CD4-positive, alpha-beta memory T cell (primary cell): ENCODE data around the gene MRPS35. TPM values are rescaled to one million over a fixed set of nuclear protein-coding genes. Genes with fewer than 3 reads are reported as not detected.
A peak's percentile ranks its signal among the peaks of the same experiment; 100 is the strongest.

Experiments used
- CTCF ChIA-PET: fragments of 350-600 bp; sonication (Branson Sonifier 250); formaldehyde crosslinking; loops from one replicate; lab custom pipeline; 2021; ENCODE audit warnings: inconsistent platforms; ENCODE audit not compliant: partially characterized antibody; lab: Charles Lee
- POLR2A ChIA-PET: fragments of 350-600 bp; sonication (Branson Sonifier 250); formaldehyde crosslinking; loops from one replicate; lab custom pipeline; 2021; ENCODE audit not compliant: partially characterized antibody; lab: Charles Lee
- DNase-seq, 5 donors: peaks; one replicate each; pipeline versions ENCODE4 v3.0.0 to v3.0.0-alpha.2; 2020 to 2022; ENCODE audit warnings: mixed read lengths in 1 of 5
- H3K27ac ChIP-seq: one replicate; pipeline ENCODE4 v1.7.0; 2013; ENCODE audit warnings: low read depth, low read length
- H3K27me3 ChIP-seq: 2 replicates; pipeline ENCODE4 v1.7.0; 2013; ENCODE audit warnings: mild to moderate bottlenecking, low read length, moderate library complexity; ENCODE audit not compliant: insufficient read depth
- H3K36me3 ChIP-seq: 2 replicates; pipeline ENCODE4 v1.7.0; 2013; ENCODE audit warnings: mild to moderate bottlenecking, low read length, moderate library complexity; ENCODE audit not compliant: insufficient read depth
- H3K4me1 ChIP-seq: 2 replicates; pipeline ENCODE4 v1.7.0; 2013; ENCODE audit warnings: mild to moderate bottlenecking, low read length, moderate library complexity; ENCODE audit not compliant: insufficient read depth
- H3K4me3 ChIP-seq, 2 donors: one replicate each; pipeline ENCODE4 v1.7.0; 2013; ENCODE audit warnings: low read length in 2 of 2, mild to moderate bottlenecking in 1 of 2
- H3K9me3 ChIP-seq, 2 donors: one replicate each; pipeline ENCODE4 v1.7.0; 2013; ENCODE audit warnings: low read length in 2 of 2, control low read depth in 1 of 2; ENCODE audit not compliant: control insufficient read depth in 1 of 2
- H3K27ac Mint-ChIP-seq, 7 donors: one replicate each; pipeline ENCODE4 v1.8.0; 2020 to 2021; ENCODE audit warnings: mixed read lengths in 7 of 7, mild to moderate bottlenecking in 6 of 7, inconsistent platforms in 3 of 7, moderate library complexity in 3 of 7
- H3K27me3 Mint-ChIP-seq, 2 donors: one replicate each; pipeline ENCODE4 v1.8.0; 2020 to 2021; ENCODE audit warnings: mixed read lengths in 2 of 2
- H3K36me3 Mint-ChIP-seq, 2 donors: one replicate each; pipeline ENCODE4 v1.8.0; 2020 to 2021; ENCODE audit warnings: mixed read lengths in 2 of 2, inconsistent platforms in 1 of 2, mild to moderate bottlenecking in 1 of 2
- H3K4me1 Mint-ChIP-seq, 4 donors: one replicate each; pipeline ENCODE4 v1.8.0; 2020 to 2021; ENCODE audit warnings: mixed read lengths in 4 of 4, mild to moderate bottlenecking in 1 of 4
- H3K4me3 Mint-ChIP-seq, 8 donors: one replicate each; pipeline ENCODE4 v1.8.0; 2020 to 2021; ENCODE audit warnings: mixed read lengths in 8 of 8, mild to moderate bottlenecking in 7 of 8, moderate library complexity in 6 of 8, inconsistent platforms in 3 of 8
- H3K9me3 Mint-ChIP-seq, 8 donors: one replicate each; pipeline ENCODE4 v1.8.0; 2020 to 2021; ENCODE audit warnings: mixed read lengths in 8 of 8, mild to moderate bottlenecking in 5 of 8, inconsistent platforms in 3 of 8, moderate library complexity in 1 of 8
- intact Hi-C: fragments of 100-400 bp; cut with micrococcal nuclease; formaldehyde crosslinking; loops from one replicate; pipeline ENCODE4 v1.15.1; 2023
- polyA plus RNA-seq, 2 donors: library from polyadenylated mRNA; unstranded; fragments of 300-500 nt; fragmentation: Illumina TruSeq; gene quantifications; one replicate each; pipeline ENCODE4 v1.2.3, GENCODE V29; 2021
- total RNA-seq, 2 experiments: library from RNA; stranded (reverse); gene quantifications; one replicate each; pipeline ENCODE4 v1.2.3, GENCODE V29; 2021

Gene MRPS35
- total and polyA plus RNA-seq, 4 experiments from 2014 or later, result 20.3 to 69.8 (median 41.2) TPM

DNA sequence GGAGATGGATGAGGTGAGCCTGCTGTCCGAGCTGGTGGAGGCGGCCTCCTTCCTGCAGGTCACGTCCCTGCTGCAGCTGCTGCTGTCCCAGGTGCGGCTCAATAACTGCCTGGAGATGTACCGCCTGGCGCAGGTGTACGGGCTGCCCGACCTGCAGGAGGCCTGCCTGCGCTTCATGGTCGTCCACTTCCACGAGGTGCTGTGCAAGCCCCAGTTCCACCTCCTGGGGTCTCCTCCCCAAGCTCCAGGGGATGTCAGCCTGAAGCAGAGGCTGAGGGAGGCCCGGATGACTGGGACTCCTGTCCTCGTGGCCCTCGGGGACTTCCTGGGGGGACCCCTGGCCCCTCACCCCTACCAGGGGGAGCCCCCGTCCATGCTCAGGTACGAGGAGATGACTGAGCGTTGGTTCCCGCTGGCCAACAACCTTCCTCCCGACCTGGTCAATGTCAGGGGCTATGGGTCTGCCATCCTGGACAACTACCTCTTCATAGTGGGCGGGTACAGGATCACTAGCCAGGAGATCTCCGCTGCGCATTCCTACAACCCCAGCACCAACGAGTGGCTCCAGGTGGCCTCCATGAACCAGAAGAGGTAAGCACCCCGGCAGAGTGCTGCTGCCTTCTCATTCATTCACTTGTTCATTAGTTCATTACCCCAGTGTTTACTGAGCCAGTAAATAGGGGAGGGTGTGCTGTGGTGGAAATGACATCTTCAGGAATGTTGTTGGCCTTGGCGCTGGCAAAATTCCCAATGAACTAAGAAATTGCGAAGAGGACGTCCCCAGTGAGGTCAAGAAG is 70.2 kb downstream of the MRPS35 start:
- peak in 2 of 5 donors; percentile 7 to 55 for DNase-seq
- ChIA-PET POLR2A (interaction anchor here (0.6 to 2.6 kb wide), 9 partner anchors 10 to 949 kb away, joined by 3 to 23 read pairs (median 6); partner anchors contain the start of genes CCDC91 and PPFIBP1), CTCF (interaction anchor here (1.0 to 2.0 kb wide), 3 partner anchors 10 to 41 kb away, joined by 3 to 12 read pairs (median 3); no protein-coding TSS in a partner anchor)
- H3K27me3 Mint-ChIP-seq, result no peaks in the 10 kb centered on the region
- H3K4me3 ChIP-seq, result peak overlapping the region; percentile 73 to 74
- H3K4me3 Mint-ChIP-seq, result peak overlapping the region; percentile 72 to 89 (median 86)
- peaks cover 31 to 46% (median 38%) of the 10 kb centered on the region in 4 donors for H3K4me1 Mint-ChIP-seq
- peaks cover 6 to 9% of the 10 kb centered on the region in 2 donors for H3K36me3 Mint-ChIP-seq
- H3K27ac ChIP-seq, result peak overlapping the region; percentile 62
- H3K9me3 Mint-ChIP-seq, result no peaks in the 10 kb centered on the region
- H3K27me3 ChIP-seq, result no peaks in the 10 kb centered on the region
- intact Hi-C loops, result loop anchor here (1.0 to 2.0 kb wide), 2 partner anchors 40 to 70 kb away; partner anchors contain the start of gene MRPS35
- H3K9me3 ChIP-seq, result no peaks in the 10 kb centered on the region
- H3K36me3 ChIP-seq, result no peaks in the 10 kb centered on the region
- peaks cover 26% of the 10 kb centered on the region for H3K4me1 ChIP-seq
- H3K27ac Mint-ChIP-seq, result peak overlapping the region in 6 of 7 donors; percentile 68 to 86 (median 84)

DNA sequence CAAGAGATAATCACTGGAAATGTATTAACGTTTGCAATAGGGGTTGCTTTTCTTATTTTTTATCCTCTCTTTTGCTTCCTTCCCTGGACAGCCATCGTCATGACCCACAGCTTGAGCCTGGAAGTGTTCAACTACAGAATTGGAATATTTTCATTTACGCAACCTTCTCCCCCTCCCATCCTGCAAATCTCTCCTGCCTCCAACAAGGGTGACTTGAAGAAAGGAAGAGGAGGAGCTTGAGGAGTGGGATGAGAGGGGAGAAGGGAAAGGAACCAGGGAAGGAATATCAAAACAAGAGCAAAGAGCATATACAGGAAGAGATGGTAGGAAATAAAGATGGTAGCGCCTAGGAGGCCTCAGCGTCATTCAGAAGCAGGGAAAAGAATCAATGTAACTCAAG is 71.0 kb downstream of the MRPS35 start:
- ChIA-PET CTCF (no interaction called here), POLR2A (no interaction called here)
- Histone ChIP-seq H3K27me3 (no peaks in the 10 kb centered on the region), H3K9me3 (no peaks in the 10 kb centered on the region), H3K4me3 (no peak overlapping the region), H3K27ac (no peak overlapping the region), H3K4me1 (peaks cover 26% of the 10 kb centered on the region), H3K36me3 (no peaks in the 10 kb centered on the region)
- Mint-ChIP-seq H3K4me1 (peaks cover 33 to 51% (median 44%) of the 10 kb centered on the region in 4 donors), H3K27me3 (no peaks in the 10 kb centered on the region), H3K4me3 (peak overlapping the region; percentile 72 to 89 (median 86)), H3K9me3 (no peaks in the 10 kb centered on the region), H3K36me3 (peaks cover 6 to 9% of the 10 kb centered on the region in 2 donors), H3K27ac (peak overlapping the region; percentile 10 to 94 (median 65))
- DNase-seq, result no peak
- intact Hi-C loops, result loop anchor here (2.0 kb wide), 1 partner anchor 71 kb away; the partner anchor contains the start of gene MRPS35

DNA sequence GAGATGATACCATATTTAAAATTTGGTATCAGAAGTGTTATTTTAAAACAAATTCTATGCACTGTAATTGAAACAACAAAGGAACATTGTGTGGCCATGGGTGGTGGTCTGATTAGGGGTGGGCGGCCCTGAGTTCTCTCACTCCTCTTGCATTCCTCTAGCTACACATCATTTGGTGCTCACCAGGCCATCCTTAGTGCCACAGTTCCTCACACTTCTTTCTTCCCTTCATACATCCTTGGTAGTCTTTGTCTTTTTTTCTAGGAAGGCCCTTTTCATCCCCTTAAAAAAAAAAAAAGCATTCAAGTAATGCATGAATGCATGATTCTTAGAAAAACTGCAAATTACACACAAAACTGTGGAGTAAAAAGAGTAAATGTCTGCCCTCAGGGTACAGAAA is 71.8 kb downstream of the MRPS35 start:
- peak overlapping the region in 2 of 7 donors; percentile 62 to 69 for H3K27ac Mint-ChIP-seq
- H3K4me1 Mint-ChIP-seq, result peaks cover 33 to 53% (median 44%) of the 10 kb centered on the region in 4 donors
- CTCF ChIA-PET, result no interaction called here
- H3K4me1 ChIP-seq, result peaks cover 26% of the 10 kb centered on the region
- no peak overlapping the region for H3K4me3 ChIP-seq
- intact Hi-C loops, result no loop called here
- H3K4me3 Mint-ChIP-seq, result peak overlapping the region; percentile 7 to 88 (median 80)
- H3K36me3 Mint-ChIP-seq, result peaks cover 6 to 9% of the 10 kb centered on the region in 2 donors
- H3K9me3 ChIP-seq, result no peaks in the 10 kb centered on the region
- H3K36me3 ChIP-seq, result no peaks in the 10 kb centered on the region
- no peaks in the 10 kb centered on the region for H3K9me3 Mint-ChIP-seq
- no peaks in the 10 kb centered on the region for H3K27me3 Mint-ChIP-seq
- no peak for DNase-seq
- H3K27me3 ChIP-seq, result no peaks in the 10 kb centered on the region
- POLR2A ChIA-PET, result no interaction called here
- no peak overlapping the region for H3K27ac ChIP-seq

DNA sequence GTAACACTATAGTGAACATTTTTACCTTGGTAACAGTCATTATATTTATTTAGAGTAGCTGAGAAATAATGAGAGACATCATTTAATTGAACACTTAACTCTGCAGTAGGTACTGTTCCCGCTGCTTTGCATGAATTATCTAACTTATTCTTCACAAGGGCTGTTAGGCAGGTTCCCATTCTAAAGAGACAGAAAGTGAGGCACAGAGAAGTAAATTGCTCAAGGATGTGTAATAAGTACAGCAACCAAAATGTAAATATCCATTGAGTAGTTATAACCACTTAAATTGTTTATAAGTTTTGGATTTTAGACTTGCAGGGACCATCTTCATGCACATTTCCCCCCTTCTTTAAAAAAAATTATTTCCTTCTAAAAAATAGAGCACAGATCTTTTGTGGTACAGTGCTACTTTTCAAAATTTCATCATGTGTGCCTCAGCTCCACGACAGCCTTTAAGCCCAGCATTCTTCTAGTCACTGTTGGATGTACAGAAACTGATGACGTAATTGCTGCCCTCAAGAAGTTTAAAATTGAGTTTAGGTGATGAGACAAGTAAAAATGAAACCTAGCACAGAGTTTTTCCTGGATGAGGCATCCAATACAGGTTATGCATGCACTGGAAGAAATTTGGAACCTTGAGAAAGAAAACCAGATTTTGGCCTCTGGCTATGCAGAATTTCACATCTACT is 75.4 kb downstream of the MRPS35 start:
- Histone ChIP-seq H3K4me1 (peaks cover 16% of the 10 kb centered on the region), H3K4me3 (no peak overlapping the region), H3K36me3 (no peaks in the 10 kb centered on the region), H3K27me3 (no peaks in the 10 kb centered on the region), H3K9me3 (no peaks in the 10 kb centered on the region), H3K27ac (no peak overlapping the region)
- peak overlapping the region in 1 of 7 donors; percentile 52 for H3K27ac Mint-ChIP-seq
- H3K36me3 Mint-ChIP-seq, result peaks cover 9 to 13% of the 10 kb centered on the region in 2 donors
- no peak for DNase-seq
- H3K9me3 Mint-ChIP-seq, result no peaks in the 10 kb centered on the region
- H3K27me3 Mint-ChIP-seq, result no peaks in the 10 kb centered on the region
- POLR2A ChIA-PET, result no interaction called here
- intact Hi-C loops, result no loop called here
- no peak overlapping the region for H3K4me3 Mint-ChIP-seq
- peaks cover 34 to 59% (median 47%) of the 10 kb centered on the region in 4 donors for H3K4me1 Mint-ChIP-seq
- CTCF ChIA-PET, result no interaction called here

DNA sequence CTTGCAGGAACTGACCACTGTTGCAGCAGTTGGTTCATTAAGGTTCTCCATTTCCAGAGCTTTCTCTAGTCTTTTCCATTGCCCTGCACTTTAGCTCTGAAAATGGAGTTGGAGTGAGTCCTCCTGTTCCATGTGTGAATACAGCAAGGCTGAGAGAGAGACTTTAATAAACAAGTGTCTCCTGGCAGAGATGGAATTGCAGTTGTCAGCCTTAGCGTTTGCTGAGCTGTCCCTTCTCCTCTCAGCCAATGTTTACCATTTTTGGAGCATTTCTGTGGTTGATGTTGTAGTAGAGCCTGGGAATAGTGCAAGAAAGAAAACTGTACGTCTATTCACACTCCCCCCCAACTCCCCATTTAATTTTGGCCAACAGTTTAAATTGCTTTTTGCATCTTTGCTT is 76.9 kb downstream of the MRPS35 start:
- Histone ChIP-seq H3K27ac (no peak overlapping the region), H3K27me3 (no peaks in the 10 kb centered on the region), H3K36me3 (no peaks in the 10 kb centered on the region), H3K4me3 (no peak overlapping the region), H3K4me1 (peaks cover under 1% of the 10 kb centered on the region), H3K9me3 (no peaks in the 10 kb centered on the region)
- intact Hi-C loops, result no loop called here
- ChIA-PET POLR2A (interaction anchor here (0.9 kb wide), 1 partner anchor 18 kb away, joined by 3 read pairs; no protein-coding TSS in a partner anchor), CTCF (interaction anchor here (0.7 to 1.1 kb wide), 3 partner anchors 18 to 363 kb away, joined by 3 to 4 read pairs (median 3); no protein-coding TSS in a partner anchor)
- H3K27me3 Mint-ChIP-seq, result no peaks in the 10 kb centered on the region
- H3K27ac Mint-ChIP-seq, result no peak overlapping the region
- no peak for DNase-seq
- peaks cover 19 to 24% of the 10 kb centered on the region in 2 donors for H3K36me3 Mint-ChIP-seq
- H3K9me3 Mint-ChIP-seq, result no peaks in the 10 kb centered on the region
- no peak overlapping the region for H3K4me3 Mint-ChIP-seq
- H3K4me1 Mint-ChIP-seq, result peaks cover 22 to 43% (median 33%) of the 10 kb centered on the region in 4 donors

DNA sequence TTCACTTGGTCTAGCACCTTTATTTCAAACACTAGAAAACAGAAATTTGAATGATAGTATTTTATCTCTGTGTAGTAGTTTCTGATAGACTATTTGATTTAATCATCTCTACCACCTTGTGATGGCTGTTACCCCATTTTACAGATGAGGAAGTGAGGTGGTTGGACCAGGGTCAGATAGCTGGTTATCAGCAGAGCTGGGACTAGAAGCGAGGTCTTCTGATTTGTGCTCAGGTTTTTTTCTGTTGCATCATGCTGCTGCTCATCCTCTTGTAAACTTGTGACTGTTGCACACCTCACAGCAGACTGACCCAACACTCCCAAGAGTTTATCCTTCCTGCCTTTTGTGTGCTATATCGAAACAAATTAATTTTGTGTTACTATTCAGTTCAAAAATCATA is 79.5 kb downstream of the MRPS35 start:
- no peak overlapping the region for H3K4me3 Mint-ChIP-seq
- Histone ChIP-seq H3K4me1 (no peaks in the 10 kb centered on the region), H3K36me3 (peaks cover 6% of the 10 kb centered on the region), H3K9me3 (no peaks in the 10 kb centered on the region), H3K27me3 (no peaks in the 10 kb centered on the region), H3K4me3 (no peak overlapping the region), H3K27ac (no peak overlapping the region)
- H3K4me1 Mint-ChIP-seq, result peaks cover 12 to 30% (median 22%) of the 10 kb centered on the region in 4 donors
- no peaks in the 10 kb centered on the region for H3K9me3 Mint-ChIP-seq
- no peak for DNase-seq
- H3K27me3 Mint-ChIP-seq, result no peaks in the 10 kb centered on the region
- CTCF ChIA-PET, result interaction anchor here (1.3 kb wide), 1 partner anchor 10 kb away, joined by 3 read pairs; the partner anchor contains the start of genes KLHL42 and MANSC4
- intact Hi-C loops, result no loop called here
- POLR2A ChIA-PET, result interaction anchor here (0.8 kb wide), 1 partner anchor 10 kb away, joined by 3 read pairs; the partner anchor contains the start of genes KLHL42 and MANSC4
- peaks cover 23 to 42% of the 10 kb centered on the region in 2 donors for H3K36me3 Mint-ChIP-seq
- H3K27ac Mint-ChIP-seq, result peak overlapping the region in 2 of 7 donors; percentile 7 to 30
